ENCODE measurements around the gene DIP2C. TPM values are rescaled to one million over a fixed set of nuclear protein-coding genes. Genes with fewer than 3 reads are reported as not detected.

Gene DIP2C
- total and polyA plus RNA-seq, 7 experiments from 2014 or later: 1.1 to 8.7 (median 4.5) TPM

- peaks cover 0 to 5% (median 0%) of the 10 kb centered on the region in 5 donors for H3K27me3 Mint-ChIP-seq
- H3K36me3 Mint-ChIP-seq: peaks cover 6 to 46% (median 26%) of the 10 kb centered on the region in 5 donors
- CTCF ChIA-PET: no interaction called here
- DNase-seq (no peak), ATAC-seq (no peak)
- Histone ChIP-seq H3K4me3 (ENCODE audit: low read length) (no peak overlapping the region), H3K27me3 (ENCODE audit: control insufficient read depth in 2 of 2, insufficient read depth in 2 of 2, low read length in 2 of 2) (no peaks in the 10 kb centered on the region), H3K9me3 (ENCODE audit: control insufficient read depth in 2 of 3, low read length in 3 of 3) (no peaks in the 10 kb centered on the region), H3K27ac (ENCODE audit: low read depth, low read length) (no peak overlapping the region), H3K4me1 (ENCODE audit: control insufficient read depth in 2 of 2, insufficient read depth in 2 of 2, low read length in 2 of 2) (peaks cover 0 to 16% of the 10 kb centered on the region in 2 donors), H3K36me3 (ENCODE audit: control insufficient read depth in 2 of 3, insufficient read depth in 3 of 3, low read length in 3 of 3) (no peaks in the 10 kb centered on the region)
- peaks cover 0 to 8% (median 2%) of the 10 kb centered on the region in 11 donors for H3K9me3 Mint-ChIP-seq
- intact Hi-C loops (cut with micrococcal nuclease): no loop called here
- H3K4me3 Mint-ChIP-seq: no peak overlapping the region
- H3K4me1 Mint-ChIP-seq: peaks cover 0 to 31% (median 10%) of the 10 kb centered on the region in 7 donors
- POLR2A ChIA-PET: no interaction called here
- no peak overlapping the region for H3K27ac Mint-ChIP-seq
Measured at GRCh38 chr10:380313-380940, 309.0 kb downstream of the DIP2C start.

- Histone ChIP-seq H3K27ac (ENCODE audit: low read depth, low read length) (no peak overlapping the region), H3K9me3 (ENCODE audit: control insufficient read depth in 2 of 3, low read length in 3 of 3) (no peaks in the 10 kb centered on the region), H3K36me3 (ENCODE audit: control insufficient read depth in 2 of 3, insufficient read depth in 3 of 3, low read length in 3 of 3) (no peaks in the 10 kb centered on the region), H3K27me3 (ENCODE audit: control insufficient read depth in 2 of 2, insufficient read depth in 2 of 2, low read length in 2 of 2) (no peaks in the 10 kb centered on the region), H3K4me1 (ENCODE audit: control insufficient read depth in 2 of 2, insufficient read depth in 2 of 2, low read length in 2 of 2) (peaks cover 0 to 16% of the 10 kb centered on the region in 2 donors), H3K4me3 (ENCODE audit: low read length) (no peak overlapping the region)
- H3K4me3 Mint-ChIP-seq: no peak overlapping the region
- CTCF ChIA-PET: no interaction called here
- H3K27ac Mint-ChIP-seq: no peak overlapping the region
- DNase-seq (no peak), ATAC-seq (no peak)
- H3K4me1 Mint-ChIP-seq: peaks cover 0 to 31% (median 10%) of the 10 kb centered on the region in 7 donors
- H3K9me3 Mint-ChIP-seq: peaks cover 0 to 8% (median 3%) of the 10 kb centered on the region in 11 donors
- H3K27me3 Mint-ChIP-seq: peaks cover 0 to 9% (median 0%) of the 10 kb centered on the region in 5 donors
- POLR2A ChIA-PET: no interaction called here
- intact Hi-C loops (cut with micrococcal nuclease): no loop called here
- H3K36me3 Mint-ChIP-seq: peaks cover 9 to 56% (median 30%) of the 10 kb centered on the region in 5 donors
Measured at GRCh38 chr10:378930-379704, 310.4 kb downstream of the DIP2C start.

- Mint-ChIP-seq H3K4me3 (no peak overlapping the region), H3K9me3 (peaks cover 0 to 8% (median 3%) of the 10 kb centered on the region in 11 donors), H3K27ac (peak overlapping the region in 2 of 9 donors; percentile 17 to 40), H3K4me1 (peaks cover 0 to 31% (median 14%) of the 10 kb centered on the region in 7 donors), H3K27me3 (peaks cover 0 to 13% (median 0%) of the 10 kb centered on the region in 5 donors), H3K36me3 (peaks cover 9 to 50% (median 30%) of the 10 kb centered on the region in 5 donors)
- H3K9me3 ChIP-seq (ENCODE audit: control insufficient read depth in 2 of 3, low read length in 3 of 3): no peaks in the 10 kb centered on the region
- no peaks in the 10 kb centered on the region for H3K36me3 ChIP-seq (ENCODE audit: control insufficient read depth in 2 of 3, insufficient read depth in 3 of 3, low read length in 3 of 3)
- peaks cover 0 to 16% of the 10 kb centered on the region in 2 donors for H3K4me1 ChIP-seq (ENCODE audit: control insufficient read depth in 2 of 2, insufficient read depth in 2 of 2, low read length in 2 of 2)
- POLR2A ChIA-PET: no interaction called here
- no peak for ATAC-seq
- H3K27me3 ChIP-seq (ENCODE audit: control insufficient read depth in 2 of 2, insufficient read depth in 2 of 2, low read length in 2 of 2): no peaks in the 10 kb centered on the region
- intact Hi-C loops (cut with micrococcal nuclease): no loop called here
- CTCF ChIA-PET: interaction anchor here (0.8 kb wide), 1 partner anchor 27 kb away, joined by 3 read pairs; no protein-coding TSS in a partner anchor
- no peak overlapping the region for H3K4me3 ChIP-seq (ENCODE audit: low read length)
- DNase-seq: no peak
- no peak overlapping the region for H3K27ac ChIP-seq (ENCODE audit: low read depth, low read length)
Measured at GRCh38 chr10:378230-378929, 311.1 kb downstream of the DIP2C start.

GRCh38 chr10:377228-377627 lies 312.2 kb downstream of the DIP2C start:
- Histone ChIP-seq H3K4me3 (ENCODE audit: low read length) (no peak overlapping the region), H3K36me3 (ENCODE audit: control insufficient read depth in 2 of 3, insufficient read depth in 3 of 3, low read length in 3 of 3) (no peaks in the 10 kb centered on the region), H3K27me3 (ENCODE audit: control insufficient read depth in 2 of 2, insufficient read depth in 2 of 2, low read length in 2 of 2) (no peaks in the 10 kb centered on the region), H3K27ac (ENCODE audit: low read depth, low read length) (no peak overlapping the region), H3K9me3 (ENCODE audit: control insufficient read depth in 2 of 3, low read length in 3 of 3) (no peaks in the 10 kb centered on the region), H3K4me1 (ENCODE audit: control insufficient read depth in 2 of 2, insufficient read depth in 2 of 2, low read length in 2 of 2) (peaks cover 0 to 11% of the 10 kb centered on the region in 2 donors)
- Mint-ChIP-seq H3K27ac (no peak overlapping the region), H3K27me3 (peaks cover 0 to 13% (median 0%) of the 10 kb centered on the region in 5 donors), H3K36me3 (peaks cover 9 to 47% (median 26%) of the 10 kb centered on the region in 5 donors), H3K9me3 (peaks cover 0 to 8% (median 3%) of the 10 kb centered on the region in 11 donors), H3K4me3 (peak overlapping the region in 2 of 10 donors; percentile 18 to 20), H3K4me1 (peaks cover 0 to 27% (median 14%) of the 10 kb centered on the region in 7 donors)
- intact Hi-C loops (cut with micrococcal nuclease): loop anchor here in 1 of 2 donors (1.0 kb wide), 1 partner anchor 93 kb away; no protein-coding TSS in a partner anchor
- ChIA-PET CTCF (interaction anchor here (0.7 to 0.8 kb wide), 2 partner anchors 26 to 79 kb away, joined by 3 read pairs; no protein-coding TSS in a partner anchor), POLR2A (no interaction called here)
- no peak for ATAC-seq
- peak in 3 of 9 donors; percentile 5 to 12 (median 10) for DNase-seq

- no peaks in the 10 kb centered on the region for H3K27me3 ChIP-seq (ENCODE audit: control insufficient read depth in 2 of 2, insufficient read depth in 2 of 2, low read length in 2 of 2)
- H3K27ac Mint-ChIP-seq: peak overlapping the region in 2 of 9 donors; percentile 30 to 41
- POLR2A ChIA-PET: interaction anchor here (0.6 kb wide), 1 partner anchor 149 kb away, joined by 3 read pairs; no protein-coding TSS in a partner anchor
- DNase-seq: peak in 1 of 9 donors; percentile 7
- intact Hi-C loops (cut with micrococcal nuclease): no loop called here
- no peak for ATAC-seq
- peak overlapping the region in 1 of 10 donors; percentile 51 for H3K4me3 Mint-ChIP-seq
- H3K27me3 Mint-ChIP-seq: peaks cover 0 to 13% (median 0%) of the 10 kb centered on the region in 5 donors
- peaks cover 0 to 7% (median 0%) of the 10 kb centered on the region in 11 donors for H3K9me3 Mint-ChIP-seq
- H3K9me3 ChIP-seq (ENCODE audit: control insufficient read depth in 2 of 3, low read length in 3 of 3): no peaks in the 10 kb centered on the region
- no peaks in the 10 kb centered on the region for H3K36me3 ChIP-seq (ENCODE audit: control insufficient read depth in 2 of 3, insufficient read depth in 3 of 3, low read length in 3 of 3)
- no peak overlapping the region for H3K4me3 ChIP-seq (ENCODE audit: low read length)
- peaks cover 0 to 22% (median 9%) of the 10 kb centered on the region in 7 donors for H3K4me1 Mint-ChIP-seq
- CTCF ChIA-PET: no interaction called here
- H3K36me3 Mint-ChIP-seq: peaks cover 3 to 34% (median 14%) of the 10 kb centered on the region in 5 donors
- no peak overlapping the region for H3K27ac ChIP-seq (ENCODE audit: low read depth, low read length)
- H3K4me1 ChIP-seq (ENCODE audit: control insufficient read depth in 2 of 2, insufficient read depth in 2 of 2, low read length in 2 of 2): peaks cover 0 to under 1% of the 10 kb centered on the region in 2 donors
Measured at GRCh38 chr10:375815-376505, 313.5 kb downstream of the DIP2C start.

- POLR2A ChIA-PET: no interaction called here
- Histone ChIP-seq H3K9me3 (ENCODE audit: control insufficient read depth in 2 of 3, low read length in 3 of 3) (no peaks in the 10 kb centered on the region), H3K4me1 (ENCODE audit: control insufficient read depth in 2 of 2, insufficient read depth in 2 of 2, low read length in 2 of 2) (no peaks in the 10 kb centered on the region), H3K27me3 (ENCODE audit: control insufficient read depth in 2 of 2, insufficient read depth in 2 of 2, low read length in 2 of 2) (no peaks in the 10 kb centered on the region), H3K36me3 (ENCODE audit: control insufficient read depth in 2 of 3, insufficient read depth in 3 of 3, low read length in 3 of 3) (peaks cover 0 to under 1% (median 0%) of the 10 kb centered on the region in 3 experiments), H3K27ac (ENCODE audit: low read depth, low read length) (no peak overlapping the region), H3K4me3 (ENCODE audit: low read length) (no peak overlapping the region)
- Mint-ChIP-seq H3K4me3 (no peak overlapping the region), H3K27ac (peak overlapping the region in 1 of 9 donors; percentile 42), H3K4me1 (peaks cover 0 to 22% (median 9%) of the 10 kb centered on the region in 7 donors), H3K27me3 (peaks cover 0 to 7% (median 0%) of the 10 kb centered on the region in 5 donors), H3K36me3 (peaks cover 0 to 27% (median 5%) of the 10 kb centered on the region in 5 donors), H3K9me3 (peaks cover 0 to 7% (median 0%) of the 10 kb centered on the region in 11 donors)
- CTCF ChIA-PET: no interaction called here
- no peak for DNase-seq
- intact Hi-C loops (cut with micrococcal nuclease): no loop called here
- ATAC-seq: no peak
Measured at GRCh38 chr10:374354-374753, 315.1 kb downstream of the DIP2C start.
